Mesenteric fat pad (tissue), 1 donor: ENCODE data around the gene BCAP31. TPM values are rescaled to one million over a fixed set of nuclear protein-coding genes. Genes with fewer than 3 reads are reported as not detected.
"Not testable (repeated sequence)": the region's sequence is repeated elsewhere in the genome, so short reads cannot be mapped to it uniquely, and the experiment has no call there.

Experiments used
- DNase-seq: peaks from one replicate; pipeline ENCODE4 v3.0.0-alpha.2; 2020; ENCODE audit warnings: low spot score
- total RNA-seq: library from RNA; stranded (reverse); fragmentation: NEBNext Ultra II Directional; extraction: Animal tissue kit (Norgen Biotek cat#: 25700); gene quantifications from one replicate; pipeline ENCODE4 v1.2.1, GENCODE V29; 2021
- donor health status: DM: yes; HTN: yes; CAD: no.

BCAP31 gene
- total RNA-seq, 1 donor from 2014 or later, result 513 TPM

GRCh38 chrX:153696986-153697722 lies 27.0 kb downstream of the BCAP31 start:
- DNase-seq, result not testable (repeated sequence)

- DNase-seq, result not testable (repeated sequence)
Measured at GRCh38 chrX:153696538-153696937, 27.6 kb downstream of the BCAP31 start.

- DNase-seq, result no peak
Measured at GRCh38 chrX:153696100-153696499, 28.1 kb downstream of the BCAP31 start.

- DNase-seq, result no peak
Measured at GRCh38 chrX:153694687-153695270, 29.4 kb downstream of the BCAP31 start.

GRCh38 chrX:153694256-153694655 lies 29.9 kb downstream of the BCAP31 start:
- not testable (repeated sequence) for DNase-seq

GRCh38 chrX:153693216-153694086 lies 30.7 kb downstream of the BCAP31 start:
- no peak for DNase-seq

GRCh38 chrX:153692611-153693156 lies 31.5 kb downstream of the BCAP31 start:
- DNase-seq, result no peak

GRCh38 chrX:153692003-153692402 lies 32.2 kb downstream of the BCAP31 start:
- no peak for DNase-seq

- not testable (repeated sequence) for DNase-seq
Measured at GRCh38 chrX:153691032-153691827, 33.0 kb downstream of the BCAP31 start.

GRCh38 chrX:153690466-153690865 lies 33.7 kb downstream of the BCAP31 start:
- no peak for DNase-seq

- no peak for DNase-seq
Measured at GRCh38 chrX:153689654-153690465, 34.3 kb downstream of the BCAP31 start.

GRCh38 chrX:153688911-153689590 lies 35.1 kb downstream of the BCAP31 start:
- no peak for DNase-seq

GRCh38 chrX:153688506-153688905 lies 35.7 kb downstream of the BCAP31 start:
- no peak for DNase-seq

GRCh38 chrX:153688071-153688470 lies 36.1 kb downstream of the BCAP31 start:
- DNase-seq, result no peak

GRCh38 chrX:153687121-153688039 lies 36.8 kb downstream of the BCAP31 start, which contains the start of gene SLC6A8:
TSS of gene SLC6A8 (plus strand) at chrX:153687926. CDS start at chrX:153688575, 649 bp downstream.
- DNase-seq, result no peak

- no peak for DNase-seq
Measured at GRCh38 chrX:153686711-153687110, 37.5 kb downstream of the BCAP31 start.

GRCh38 chrX:153685751-153686696 lies 38.2 kb downstream of the BCAP31 start:
- no peak for DNase-seq
